GM18873 (cell line): ENCODE measurements around the gene SUSD6.
A peak's percentile ranks its signal among the peaks of the same experiment; 100 is the strongest.
"Not testable (repeated sequence)": the region's sequence is repeated elsewhere in the genome, so short reads cannot be mapped to it uniquely, and the experiment has no call there.

ENCODE experiments used
- ATAC-seq: cut with Tn5 transposase; IDR thresholded peaks from one replicate; pipeline ENCODE4 v1.9.1; 2021; ENCODE audit warnings: mild to moderate bottlenecking, moderate library complexity, moderate number of reproducible peaks; ENCODE audit not compliant: unreplicated experiment, low FRiP score

SUSD6 gene

GRCh38 chr14:69619012-69619411 lies 7.6 kb downstream of the SUSD6 start:
- no peak for ATAC-seq

- no peak for ATAC-seq
These were observed 8.8 kb downstream of the SUSD6 start for GRCh38 chr14:69620211-69620611.

GRCh38 chr14:69620981-69621380 lies 9.6 kb downstream of the SUSD6 start:
- ATAC-seq = no peak

GRCh38 chr14:69624136-69624535 lies 12.7 kb downstream of the SUSD6 start:
- no peak for ATAC-seq

- peak; percentile 57 for ATAC-seq
These were observed 14.1 kb downstream of the SUSD6 start for GRCh38 chr14:69625299-69626131.

GRCh38 chr14:69626132-69626500 lies 14.7 kb downstream of the SUSD6 start:
- no peak for ATAC-seq

- ATAC-seq = no peak
These were observed 18.1 kb downstream of the SUSD6 start for GRCh38 chr14:69629225-69630127.

- no peak for ATAC-seq
These were observed 19.0 kb downstream of the SUSD6 start for GRCh38 chr14:69630360-69630759.

GRCh38 chr14:69631509-69631908 lies 20.1 kb downstream of the SUSD6 start:
- ATAC-seq = no peak

GRCh38 chr14:69632164-69632563 lies 20.8 kb downstream of the SUSD6 start:
- no peak for ATAC-seq

- ATAC-seq = no peak
These were observed 21.3 kb downstream of the SUSD6 start for GRCh38 chr14:69632593-69633151.

- no peak for ATAC-seq
These were observed 21.8 kb downstream of the SUSD6 start for GRCh38 chr14:69633238-69633637.

GRCh38 chr14:69635981-69636639 lies 24.7 kb downstream of the SUSD6 start:
- no peak for ATAC-seq

GRCh38 chr14:69636718-69637480 lies 25.5 kb downstream of the SUSD6 start:
- no peak for ATAC-seq

- ATAC-seq = no peak
These were observed 26.2 kb downstream of the SUSD6 start for GRCh38 chr14:69637503-69638031.

GRCh38 chr14:69640931-69641330 lies 29.5 kb downstream of the SUSD6 start:
- ATAC-seq = no peak

GRCh38 chr14:69642212-69642793 lies 30.9 kb downstream of the SUSD6 start:
- not testable (repeated sequence) for ATAC-seq

GRCh38 chr14:69643430-69644200 lies 32.2 kb downstream of the SUSD6 start:
- no peak for ATAC-seq

- ATAC-seq = no peak
These were observed 33.4 kb downstream of the SUSD6 start for GRCh38 chr14:69644814-69645213.
